H1 (cell line): ENCODE measurements around the gene CADM2. TPM values are rescaled to one million over a fixed set of nuclear protein-coding genes. Genes with fewer than 3 reads are reported as not detected.

Experiments used
- CTCF ChIA-PET: fragments of 300-600 bp; sonication (Branson Sonifier 250); formaldehyde crosslinking; loops from one replicate; lab custom pipeline; 2021; ENCODE audit not compliant: partially characterized antibody; lab: Charles Lee
- POLR2A ChIA-PET: fragments of 300-600 bp; sonication (Branson Sonifier 250); formaldehyde crosslinking; loops from one replicate; lab custom pipeline; 2021; ENCODE audit warnings: inconsistent platforms; ENCODE audit not compliant: partially characterized antibody; lab: Charles Lee
- DNase-seq, 2 experiments: peaks; one replicate each; pipeline versions ENCODE4 v3.0.0 to v3.0.0-alpha.2; 2010 to 2022; ENCODE audit warnings: low spot score in 2 of 2, low read depth in 1 of 2, mixed read lengths in 1 of 2
- FAIRE-seq: peaks from 2 replicates; lab custom pipeline; 2011; peaks lifted over from hg19 to GRCh38; lab: Jason Lieb, UNC
- H2AFZ ChIP-seq: 2 replicates; pipeline ENCODE4 v1.8.1; 2012; ENCODE audit warnings: low read length, inconsistent platforms
- H2AK5ac ChIP-seq: 2 replicates; pipeline ENCODE4 v1.6.1; 2013; ENCODE audit warnings: low read depth, low read length
- H2BK120ac ChIP-seq: replicated peaks from 2 replicates; pipeline ENCODE3; 2013; ENCODE audit warnings: low read depth, low read length, inconsistent platforms
- H2BK12ac ChIP-seq: 2 replicates; pipeline ENCODE4 v1.6.1; 2013; ENCODE audit warnings: low read depth, low read length
- H2BK15ac ChIP-seq: 2 replicates; pipeline ENCODE4 v1.6.1; 2013; ENCODE audit warnings: low read length
- H2BK20ac ChIP-seq: 2 replicates; pipeline ENCODE4 v1.6.1; 2013; ENCODE audit warnings: low read length
- H2BK5ac ChIP-seq: 2 replicates; pipeline ENCODE4 v1.6.1; 2013; ENCODE audit warnings: low read depth, low read length
- H3K14ac ChIP-seq: 2 replicates; pipeline ENCODE4 v1.6.1; 2013; ENCODE audit warnings: inconsistent platforms; ENCODE audit not compliant: insufficient read length
- H3K18ac ChIP-seq: 2 replicates; pipeline ENCODE4 v1.6.1; 2013; ENCODE audit warnings: low read length; ENCODE audit errors: extremely low read depth
- H3K23ac ChIP-seq: 2 replicates; pipeline ENCODE4 v1.6.1; 2013; ENCODE audit warnings: inconsistent platforms; ENCODE audit not compliant: insufficient read length
- H3K23me2 ChIP-seq: 2 replicates; pipeline ENCODE4 v1.6.1; 2013; ENCODE audit warnings: low read depth, low read length
- H3K27ac ChIP-seq: 2 replicates; pipeline ENCODE4 v1.6.1; 2011; ENCODE audit warnings: low read depth, low read length, inconsistent platforms
- H3K27me3 ChIP-seq, 4 experiments: replicated peaks in 1 of 4; 1 replicate in 1 of 4; 2 replicates in 3 of 4; pipeline versions ENCODE4 v1.6.1 to v1.8.1; 2011 to 2013; ENCODE audit warnings: low read length in 3 of 4, mild to moderate bottlenecking in 3 of 4, inconsistent platforms in 2 of 4, mixed read lengths in 2 of 4, moderate library complexity in 1 of 4; ENCODE audit not compliant: control insufficient read depth in 3 of 4, insufficient read depth in 3 of 4; ENCODE audit errors: extremely low read depth in 1 of 4
- H3K36me3 ChIP-seq, 4 experiments: 2 replicates each; pipeline versions ENCODE4 v1.6.1 to v1.8.1; 2011 to 2013; ENCODE audit warnings: mild to moderate bottlenecking in 4 of 4, low read length in 3 of 4, moderate library complexity in 2 of 4, control low read depth in 1 of 4, inconsistent platforms in 1 of 4; ENCODE audit not compliant: insufficient read depth in 4 of 4, control insufficient read depth in 2 of 4
- H3K4ac ChIP-seq: replicated peaks from 2 replicates; pipeline ENCODE3; 2013; ENCODE audit warnings: low read length, low read depth, mixed read lengths, inconsistent platforms; ENCODE audit not compliant: insufficient read length
- H3K4me1 ChIP-seq, 4 experiments: replicated peaks in 1 of 4; 1 replicate in 1 of 4; 2 replicates in 3 of 4; pipeline versions ENCODE4 v1.6.1 to v1.8.1; 2011 to 2013; ENCODE audit warnings: low read length in 3 of 4, inconsistent platforms in 2 of 4, mixed read lengths in 1 of 4; ENCODE audit not compliant: insufficient read depth in 4 of 4, control insufficient read depth in 3 of 4
- H3K4me2 ChIP-seq, 2 experiments: 2 replicates each; pipeline versions ENCODE4 v1.6.1 to v1.8.1; 2011 to 2013; ENCODE audit warnings: low read depth in 2 of 2, low read length in 2 of 2, control low read depth in 1 of 2, inconsistent platforms in 1 of 2, mild to moderate bottlenecking in 1 of 2; ENCODE audit not compliant: insufficient read depth in 1 of 2
- H3K4me3 ChIP-seq, 4 experiments: fragments of 200-600, 300-600 bp in 1 of 4; sonication (generic), shearing (Covaris generic), sonication (Bioruptor Twin) in 1 of 4; 2 replicates each; pipeline versions ENCODE4 v1.5.1 to v1.8.1; 2011 to 2016; ENCODE audit warnings: low read length in 4 of 4, low read depth in 3 of 4, control low read depth in 2 of 4, inconsistent platforms in 2 of 4, mild to moderate bottlenecking in 2 of 4, mixed read lengths in 1 of 4, moderate library complexity in 1 of 4; ENCODE audit not compliant: insufficient read depth in 2 of 4; ENCODE audit errors: extremely low read depth in 1 of 4
- H3K56ac ChIP-seq: replicated peaks from 2 replicates; pipeline ENCODE3; 2013; ENCODE audit warnings: low read depth, mild to moderate bottlenecking, mixed read lengths, low read length, inconsistent platforms; ENCODE audit not compliant: insufficient read length
- H3K79me1 ChIP-seq: 2 replicates; pipeline ENCODE4 v1.6.1; 2013; ENCODE audit warnings: low read depth, low read length, control low read depth
- H3K79me2 ChIP-seq, 2 experiments: 2 replicates each; pipeline versions ENCODE4 v1.6.1 to v1.8.1; 2012 to 2013; ENCODE audit warnings: low read length in 2 of 2, mild to moderate bottlenecking in 2 of 2, inconsistent platforms in 1 of 2; ENCODE audit not compliant: insufficient read depth in 2 of 2, control insufficient read depth in 1 of 2
- H3K9ac ChIP-seq, 4 experiments: replicated peaks in 1 of 4; 1 replicate in 1 of 4; 2 replicates in 3 of 4; pipeline versions ENCODE4 v1.6.1 to v1.8.1; 2011 to 2013; ENCODE audit warnings: low read depth in 3 of 4, low read length in 3 of 4, control low read depth in 2 of 4, mild to moderate bottlenecking in 2 of 4, moderate library complexity in 2 of 4, inconsistent platforms in 1 of 4; ENCODE audit errors: extremely low read depth in 1 of 4
- H3K9me3 ChIP-seq, 2 experiments: 2 replicates each; pipeline versions ENCODE4 v1.6.1 to v1.8.1; 2012 to 2013; ENCODE audit warnings: mild to moderate bottlenecking in 2 of 2, moderate library complexity in 2 of 2, control low read depth in 1 of 2, inconsistent platforms in 1 of 2, low read depth in 1 of 2, low read length in 1 of 2, mixed read lengths in 1 of 2; ENCODE audit not compliant: insufficient read depth in 2 of 2
- H4K20me1 ChIP-seq, 2 experiments: replicated peaks in 1 of 2; 2 replicates each; pipeline versions ENCODE3 to v1.8.1; 2011 to 2013; ENCODE audit warnings: inconsistent platforms in 2 of 2, low read length in 2 of 2, mild to moderate bottlenecking in 1 of 2; ENCODE audit not compliant: insufficient read depth in 2 of 2, control insufficient read depth in 1 of 2
- H4K5ac ChIP-seq: 2 replicates; pipeline ENCODE4 v1.6.1; 2013; ENCODE audit warnings: low read length, low read depth, mixed read lengths, inconsistent platforms; ENCODE audit not compliant: insufficient read length
- H4K8ac ChIP-seq: 2 replicates; pipeline ENCODE4 v1.8.0; 2013; ENCODE audit warnings: mild to moderate bottlenecking, moderate library complexity, low read length, inconsistent platforms; ENCODE audit not compliant: insufficient read depth; ENCODE audit errors: extremely low read depth
- H4K91ac ChIP-seq: replicated peaks from 2 replicates; pipeline ENCODE3; 2013; ENCODE audit warnings: low read length, mixed read lengths, inconsistent platforms; ENCODE audit not compliant: insufficient read length
- CBX5 ChIP-seq: fragments of 300-800, 300-1000 bp; sonication (generic); IDR thresholded peaks from 2 replicates; pipeline ENCODE4 v1.7.1; 2016; ENCODE audit warnings: antibody characterized with exemption, low read length, low read depth
- CREB1 ChIP-seq: IDR thresholded peaks from 2 replicates; pipeline ENCODE4 v1.6.1; 2012; ENCODE audit warnings: inconsistent platforms
- CTBP2 ChIP-seq: IDR thresholded peaks from 2 replicates; pipeline ENCODE4 v1.7.0; 2011; ENCODE audit warnings: borderline replicate concordance, mild to moderate bottlenecking, moderate library complexity, mixed read lengths, low read length; ENCODE audit not compliant: insufficient read depth, insufficient read length
- EGR1 ChIP-seq: IDR thresholded peaks from 2 replicates; pipeline ENCODE4 v1.6.1; 2011; ENCODE audit warnings: low read depth, low read length, borderline replicate concordance
- EZH2 ChIP-seq: fragments of 200-600 bp; sonication (generic); IDR thresholded peaks from 2 replicates; pipeline ENCODE4 v1.7.1; 2012; ENCODE audit warnings: low read depth, mild to moderate bottlenecking, moderate library complexity, low read length, inconsistent platforms; ENCODE audit not compliant: severe bottlenecking
- KDM1A ChIP-seq: fragments of 200-600, 300-600 bp; sonication (generic); IDR thresholded peaks from 2 replicates; pipeline ENCODE4 v1.7.1; 2016; ENCODE audit warnings: mild to moderate bottlenecking, low read length, borderline replicate concordance
- KDM5A ChIP-seq: fragments of 200-600 bp; IDR thresholded peaks from 2 replicates; pipeline ENCODE4 v1.7.1; 2012; ENCODE audit warnings: mild to moderate bottlenecking, low read length, inconsistent platforms, mixed read lengths
- NANOG ChIP-seq: IDR thresholded peaks from 2 replicates; pipeline ENCODE4 v1.6.1; 2011; ENCODE audit warnings: low read length, low read depth, mild to moderate bottlenecking, inconsistent platforms; ENCODE audit not compliant: insufficient read depth, poor library complexity, severe bottlenecking
- RBBP5 ChIP-seq: IDR thresholded peaks from 2 replicates; pipeline ENCODE4 v1.7.1; 2012; ENCODE audit warnings: low read depth, mild to moderate bottlenecking, inconsistent platforms, low read length, moderate library complexity, borderline replicate concordance
- SP2 ChIP-seq: IDR thresholded peaks from 2 replicates; pipeline ENCODE4 v1.6.1; 2012; ENCODE audit warnings: mild to moderate bottlenecking, low read length, inconsistent platforms
- SP4 ChIP-seq: IDR thresholded peaks from 2 replicates; pipeline ENCODE4 v1.6.1; 2012; ENCODE audit warnings: low read length, inconsistent platforms
- SRF ChIP-seq: IDR thresholded peaks from 2 replicates; pipeline ENCODE4 v1.6.1; 2011; ENCODE audit warnings: mild to moderate bottlenecking, low read depth, low read length, moderate library complexity
- TCF12 ChIP-seq: IDR thresholded peaks from 2 replicates; pipeline ENCODE4 v1.6.1; 2011; ENCODE audit warnings: low read depth, mild to moderate bottlenecking, low read length
- ZNF274 ChIP-seq: IDR thresholded peaks from 2 replicates; pipeline ENCODE4 v1.7.0; 2012; ENCODE audit warnings: low read length, borderline replicate concordance; ENCODE audit errors: extremely low read depth
- WGBS, 2 experiments: shearing (Covaris generic) in 1 of 2; methylation state at CpG; one replicate each; pipeline versions ENCODE4 v1.1.6 to v1.1.7; 2013 to 2015; ENCODE audit warnings: low lambda C conversion rate in 2 of 2, mixed read lengths in 2 of 2, inconsistent platforms in 1 of 2, low coverage in 1 of 2, missing lambda C conversion rate in 1 of 2; ENCODE audit not compliant: insufficient replicate concordance in 2 of 2, insufficient coverage in 1 of 2, insufficient read length in 1 of 2; ENCODE audit errors: extremely low coverage in 1 of 2, missing lambda C conversion rate in 1 of 2; 5-methylcytosine and 5-hydroxymethylcytosine counted together
- polyA plus RNA-seq, 7 experiments: library from polyadenylated mRNA; depleted of rRNA in 3 of 7; stranded (reverse) in 5 of 7; unstranded in 2 of 7; fragments of >200 nt in 5 of 7; fragments of 200-250 nt in 2 of 7; gene quantifications; 1 replicate in 5 of 7; 2 replicates in 1 of 7; 4 replicates in 1 of 7; pipeline versions ENCODE4 v1.2.1 to v1.2.3, GENCODE V29; 2011 to 2013; ENCODE audit warnings: missing spikeins in 2 of 7, mixed read lengths in 2 of 7
- total RNA-seq: library from RNA; stranded (reverse); fragmentation: NEBNext Ultra II Directional; extraction: Animal tissue kit (Norgen Biotek cat#: 25700); gene quantifications from 2 replicates; pipeline ENCODE4 v1.2.1, GENCODE V29; 2021

Gene CADM2
- total and polyA plus RNA-seq, 2 of the 8 experiments (the other 6 are each of a cell fraction or from before 2014, with no cell fraction given): 14.9 to 20.9 TPM

GRCh38 chr3:85053626-85054025 is 94.8 kb downstream of the CADM2 start:
- H3K9me3 ChIP-seq: no peaks in the 10 kb centered on the region
- H3K4me3 ChIP-seq: no peak overlapping the region
- no peak overlapping the region for H3K4ac ChIP-seq
- H3K56ac ChIP-seq: no peak overlapping the region
- H2AK5ac ChIP-seq: no peak overlapping the region
- H2BK5ac ChIP-seq: no peak overlapping the region
- no peak overlapping the region for H3K18ac ChIP-seq
- FAIRE-seq (no peak), DNase-seq (no peak)
- H4K8ac ChIP-seq: no peak overlapping the region
- H3K79me1 ChIP-seq: no peaks in the 10 kb centered on the region
- no peak overlapping the region for H3K23ac ChIP-seq
- H3K23me2 ChIP-seq: no peaks in the 10 kb centered on the region
- ChIA-PET POLR2A (no interaction called here), CTCF (no interaction called here)
- no peak overlapping the region for H3K14ac ChIP-seq
- no peak overlapping the region for H3K27ac ChIP-seq
- no peak overlapping the region for H2BK12ac ChIP-seq
- no peaks in the 10 kb centered on the region for H3K79me2 ChIP-seq
- no peaks in the 10 kb centered on the region for H3K36me3 ChIP-seq
- no peak overlapping the region for H3K4me2 ChIP-seq
- H4K5ac ChIP-seq: no peak overlapping the region
- H3K4me1 ChIP-seq: peaks cover 0 to 4% (median 0%) of the 10 kb centered on the region in 4 experiments; a peak in 1 of 7 replicates
- H3K27me3 ChIP-seq: no peaks in the 10 kb centered on the region
- H4K91ac ChIP-seq: no peak overlapping the region
- no peaks in the 10 kb centered on the region for H4K20me1 ChIP-seq
- H2BK20ac ChIP-seq: no peak overlapping the region
- WGBS, 2 experiments: 83% methylated on average over 1 of the region's 1 CpG; no CpG with 5 or more reads in 1 of the 2 experiments
- no peak overlapping the region for H2BK15ac ChIP-seq
- no peak overlapping the region for H2AFZ ChIP-seq
- H3K9ac ChIP-seq: no peak overlapping the region
- H2BK120ac ChIP-seq: no peak overlapping the region
- TF ChIP-seq KDM5A (no peak), SP2 (no peak), EZH2 (no peak), CREB1 (no peak), CTBP2 (no peak), SP4 (no peak), SRF (no peak), ZNF274 (no peak), NANOG (no peak), RBBP5 (no peak), KDM1A (no peak), TCF12 (no peak), CBX5 (no peak), EGR1 (no peak)
